ENCODE results near the gene HELZ.

- no peak for TF ChIP-seq CTCF (IDR thresholded peaks at IDR 0.05)
- no peak for TF ChIP-seq POLR2AphosphoS5 (IDR thresholded peaks at IDR 0.05)
These were observed 1.3 kb upstream of the HELZ start for GRCh38 chr17:67246403-67246652.

Measured in prostate gland (tissue), 2 donors.